GM19438 (cell line): ENCODE measurements around the gene RAB11FIP2.
"Not testable (repeated sequence)": the region's sequence is repeated elsewhere in the genome, so short reads cannot be mapped to it uniquely, and the experiment has no call there.

Experiments used
- ATAC-seq: cut with Tn5 transposase; IDR thresholded peaks from one replicate; pipeline ENCODE4 v1.9.1; 2021; ENCODE audit warnings: low read depth; ENCODE audit not compliant: unreplicated experiment

The RAB11FIP2 gene

DNA sequence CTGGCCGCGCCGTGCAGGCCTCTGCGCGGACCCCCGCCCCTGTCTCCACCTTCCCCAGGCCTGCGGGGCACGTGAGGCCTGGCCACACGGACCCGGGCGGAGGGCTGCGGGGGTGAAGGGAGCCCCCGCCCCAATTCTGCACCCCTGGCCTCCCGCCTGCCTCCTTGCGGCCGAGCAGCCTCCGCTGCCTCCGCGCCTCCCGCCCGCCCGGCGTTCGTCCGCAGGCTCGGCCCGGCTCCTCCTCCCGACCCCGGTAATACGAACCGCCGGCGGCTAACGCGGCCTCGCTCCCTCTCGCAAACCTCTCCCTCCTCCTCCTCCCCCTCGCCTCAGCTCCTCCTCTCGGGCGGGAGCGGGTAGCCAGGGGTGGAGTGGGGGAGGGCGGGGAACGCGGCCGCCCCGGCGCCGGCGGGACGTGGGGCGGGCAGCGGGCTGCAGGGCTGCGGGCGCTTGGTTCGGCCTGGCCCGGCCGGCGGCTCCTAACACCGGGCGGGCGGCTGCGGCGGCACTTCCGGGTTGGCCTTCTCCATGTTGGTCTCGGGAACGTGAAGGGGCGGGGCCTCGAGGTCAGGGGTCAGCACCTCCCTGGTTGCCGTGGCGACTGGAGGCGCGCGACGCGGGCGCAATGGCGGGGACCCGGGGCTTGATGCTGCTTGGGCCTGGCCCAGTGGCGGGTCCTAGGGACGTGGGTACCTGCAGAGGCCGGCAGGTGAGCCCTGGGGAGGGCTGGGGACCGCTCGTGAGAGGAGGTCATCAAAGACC lies at the start of gene RAB11FIP2:
Gene RAB11FIP2 (minus strand): TSS at position 547 of the 762 bp plus-strand sequence. CDS start 778 bp downstream, outside the sequence.
- ATAC-seq: peak; percentile 96

DNA sequence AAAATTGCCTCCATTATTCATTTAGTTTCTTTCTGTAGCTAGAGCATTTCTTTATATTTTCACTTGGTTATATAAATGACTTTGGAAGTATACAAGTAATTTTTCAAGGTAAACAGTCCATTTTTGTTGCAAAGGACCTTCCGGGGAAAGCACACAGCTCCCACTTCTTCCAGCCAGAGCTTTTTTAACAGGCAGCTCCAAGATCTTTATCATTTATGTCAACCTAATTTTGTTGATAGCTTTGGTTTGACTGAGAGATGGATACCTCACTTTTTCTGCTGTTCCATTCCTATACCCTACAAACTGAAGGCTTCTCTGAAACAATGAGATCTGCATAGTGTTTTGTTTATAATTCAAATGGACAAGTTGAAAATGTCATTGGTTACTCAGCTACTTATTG lies 49.3 kb upstream of the RAB11FIP2 start:
- no peak for ATAC-seq

DNA sequence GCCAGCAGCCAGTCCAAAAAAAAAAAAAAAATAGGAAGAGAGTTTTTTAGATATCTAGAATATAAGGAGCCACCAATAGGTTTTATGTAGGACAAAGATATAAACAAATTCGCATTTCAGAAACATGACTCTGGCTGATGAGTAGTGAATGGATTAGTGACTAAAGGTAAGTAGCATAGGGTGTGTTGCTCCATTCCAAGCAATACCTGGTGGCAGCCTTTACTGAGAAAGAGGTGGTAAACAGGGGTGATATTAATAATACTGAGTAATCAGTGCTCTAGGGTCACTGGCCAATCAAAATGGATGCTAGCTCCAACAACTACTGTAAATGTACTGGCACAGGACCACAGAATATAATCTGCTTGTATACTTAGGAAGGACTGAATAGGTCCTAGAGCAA lies 45.5 kb upstream of the RAB11FIP2 start:
- ATAC-seq: no peak

- ATAC-seq: no peak
Observed at GRCh38 chr10:118080817-118081216, 34.1 kb upstream of the RAB11FIP2 start.

DNA sequence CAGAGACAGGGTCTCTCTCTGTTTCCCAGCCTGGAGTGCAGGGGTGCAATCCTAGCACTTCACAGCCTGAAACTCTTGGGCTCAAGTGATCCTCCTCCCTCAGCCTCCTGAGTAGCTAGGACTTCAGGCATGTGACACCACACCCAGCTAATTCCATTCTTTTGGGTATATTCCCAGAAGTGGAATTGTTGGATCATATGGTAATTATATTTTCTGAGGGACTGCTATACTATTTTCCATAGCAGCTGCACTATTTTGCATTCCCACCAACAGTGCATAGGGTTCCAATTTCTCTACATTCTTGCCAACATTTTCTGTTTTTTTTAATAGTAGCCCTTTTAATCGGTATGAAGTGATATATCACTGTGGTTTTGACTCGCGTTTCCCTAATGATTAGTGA lies 30.0 kb upstream of the RAB11FIP2 start:
- ATAC-seq: no peak

DNA sequence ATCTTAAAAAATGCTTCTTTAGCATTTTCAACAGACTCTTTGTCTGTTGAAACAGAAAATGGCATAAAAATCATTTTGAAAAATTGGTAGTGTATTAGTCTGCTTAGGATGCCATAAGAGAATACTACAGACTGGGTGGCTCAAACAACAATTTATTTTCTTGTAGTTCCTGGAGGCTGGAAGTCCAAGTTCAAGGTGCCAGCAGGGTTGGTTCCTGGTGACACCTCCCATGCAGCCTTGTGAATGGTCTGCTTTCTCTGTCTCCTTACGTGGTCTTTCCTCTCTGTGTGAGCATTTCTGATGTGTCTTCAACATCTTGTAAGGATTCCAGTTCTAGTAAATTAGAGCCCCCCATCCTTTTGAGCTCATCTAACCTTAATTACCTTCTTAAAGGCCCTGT lies 26.1 kb upstream of the RAB11FIP2 start:
- no peak for ATAC-seq

DNA sequence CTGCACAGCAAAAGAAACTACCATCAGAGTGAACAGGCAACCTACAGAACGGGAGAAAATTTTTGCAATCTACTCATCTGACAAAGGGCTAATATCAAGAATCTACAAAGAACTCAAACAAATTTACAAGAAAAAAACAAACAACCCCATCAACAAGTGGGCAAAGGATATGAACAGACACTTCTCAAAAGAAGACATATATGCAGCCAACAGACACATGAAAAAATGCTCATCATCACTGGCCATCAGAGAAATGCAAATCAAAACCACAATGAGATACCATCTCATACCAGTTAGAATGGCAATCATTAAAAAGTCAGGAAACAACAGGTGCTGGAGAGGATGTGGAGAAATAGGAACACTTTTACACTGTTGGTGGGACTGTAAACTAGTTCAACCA lies 20.6 kb upstream of the RAB11FIP2 start:
- ATAC-seq: not testable (repeated sequence)

- no peak for ATAC-seq
Observed at GRCh38 chr10:118062798-118063238, 16.1 kb upstream of the RAB11FIP2 start.

DNA sequence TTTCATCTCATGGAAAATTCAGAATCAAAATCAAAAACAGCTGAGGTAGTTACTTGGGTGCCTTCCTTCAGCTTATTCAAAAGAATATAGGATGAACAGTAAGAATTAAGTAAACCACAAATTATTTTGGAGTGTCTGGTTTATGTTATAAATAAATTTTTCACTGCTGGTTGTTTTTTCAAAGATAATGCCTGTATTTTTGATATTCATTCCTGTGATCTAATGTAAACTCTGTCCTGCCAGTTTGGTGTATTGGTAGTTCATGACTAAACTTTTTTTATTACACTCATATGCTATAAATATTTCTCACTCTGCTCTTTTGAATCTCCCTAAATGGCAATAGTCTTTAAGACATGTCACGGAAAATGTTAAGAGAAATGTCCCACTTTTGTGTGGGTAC lies 11.6 kb upstream of the RAB11FIP2 start:
- ATAC-seq: no peak

- ATAC-seq: no peak
Observed at GRCh38 chr10:118057361-118057760, 10.6 kb upstream of the RAB11FIP2 start.

GRCh38 chr10:118054383-118054782 lies 7.6 kb upstream of the RAB11FIP2 start:
- ATAC-seq: no peak

- ATAC-seq: no peak
Observed at GRCh38 chr10:118052816-118053215, 6.1 kb upstream of the RAB11FIP2 start.

GRCh38 chr10:118047880-118048279 lies 1.1 kb upstream of the RAB11FIP2 start:
- no peak for ATAC-seq

DNA sequence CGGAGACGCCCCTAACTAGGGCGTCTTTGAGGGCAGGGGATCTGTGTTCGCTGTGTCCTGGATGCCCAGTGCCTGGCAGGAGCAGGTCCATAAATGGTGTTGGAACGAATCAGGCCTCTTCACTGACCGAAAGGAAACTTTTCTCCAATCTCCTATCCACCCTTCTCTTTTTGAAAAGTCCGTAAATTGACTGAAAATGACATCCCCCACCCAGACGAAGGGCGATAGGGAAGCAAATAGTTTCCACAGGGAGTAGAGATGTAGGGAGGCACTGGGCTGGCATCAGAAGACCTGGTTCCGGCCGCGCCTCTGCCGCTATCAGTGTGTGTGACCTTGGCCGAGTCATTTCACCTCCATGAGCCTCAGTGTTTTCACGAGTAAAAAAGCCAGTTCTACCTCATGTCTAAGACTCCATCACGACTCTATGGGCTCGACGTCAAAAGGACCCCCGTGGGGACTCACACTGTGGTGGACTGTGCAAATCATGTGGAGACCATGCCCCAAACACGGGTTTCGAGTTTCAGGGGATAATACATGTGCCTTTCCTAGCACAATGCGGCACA lies 497 bp upstream of the RAB11FIP2 start:
- peak; percentile 25 for ATAC-seq

- ATAC-seq: peak; percentile 27
Observed at GRCh38 chr10:118045837-118046394, 825 bp downstream of the RAB11FIP2 start.

- ATAC-seq: no peak
Observed at GRCh38 chr10:118045158-118045836, 1.4 kb downstream of the RAB11FIP2 start.

- no peak for ATAC-seq
Observed at GRCh38 chr10:118042827-118043242, 3.9 kb downstream of the RAB11FIP2 start.

GRCh38 chr10:118042336-118042735 lies 4.4 kb downstream of the RAB11FIP2 start:
- no peak for ATAC-seq

GRCh38 chr10:118041316-118041715 lies 5.4 kb downstream of the RAB11FIP2 start:
- ATAC-seq: no peak

DNA sequence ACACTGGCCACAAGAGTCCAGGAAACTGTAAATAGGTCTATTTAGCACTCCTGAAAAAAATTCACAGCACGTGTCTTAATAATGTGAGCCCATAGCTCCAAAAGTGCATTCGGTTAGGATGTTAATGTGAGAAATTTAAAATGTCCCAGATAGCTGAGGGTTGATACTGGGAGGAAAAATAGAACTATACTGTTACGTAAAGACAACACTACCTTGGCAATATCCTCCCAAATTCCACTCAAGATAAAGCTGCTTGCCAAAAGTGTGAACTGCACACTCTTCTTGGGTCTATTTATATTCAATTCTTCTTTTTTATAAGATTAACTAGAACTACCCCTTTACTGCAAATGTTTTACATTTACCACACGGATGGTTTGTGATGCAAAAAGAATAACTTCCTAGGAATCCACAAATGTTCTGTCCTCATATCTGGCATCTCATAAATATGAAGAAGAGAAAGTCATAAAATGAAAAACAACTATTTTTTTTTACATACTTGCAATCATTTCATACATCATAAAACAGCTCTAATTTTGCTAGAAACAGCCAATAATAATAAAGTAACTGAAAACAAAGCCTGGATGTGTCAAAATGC lies 10.4 kb downstream of the RAB11FIP2 start:
- ATAC-seq: no peak
